Activated naive CD8-positive, alpha-beta T cell treated with anti-CD3 and anti-CD28 coated beads, Interleukin-2, amount 50 U/mL, for 24 hours (primary cell): ENCODE measurements around the gene FAM89A.
A peak's percentile ranks its signal among the peaks of the same experiment; 100 is the strongest.
"Not testable (repeated sequence)": the region's sequence is repeated elsewhere in the genome, so short reads cannot be mapped to it uniquely, and the experiment has no call there.

ENCODE experiments used
- ATAC-seq: fragments of 150-1000 bp; cut with Tn5 transposase; one replicate; pipeline ENCODE4 v1.10.0; 2021
- DNase-seq: peaks from one replicate; pipeline ENCODE4 v3.0.0; 2021
- H3K27ac Mint-ChIP-seq: one replicate; pipeline ENCODE4 v1.8.0; 2021; ENCODE audit warnings: mild to moderate bottlenecking, mixed read lengths
- H3K27me3 Mint-ChIP-seq: one replicate; pipeline ENCODE4 v1.8.0; 2021; ENCODE audit warnings: mixed read lengths
- H3K36me3 Mint-ChIP-seq: one replicate; pipeline ENCODE4 v1.8.0; 2021; ENCODE audit warnings: low read depth, mixed read lengths
- H3K4me1 Mint-ChIP-seq: one replicate; pipeline ENCODE4 v1.8.0; 2021; ENCODE audit warnings: mixed read lengths
- H3K4me3 Mint-ChIP-seq: one replicate; pipeline ENCODE4 v1.8.0; 2021; ENCODE audit warnings: mild to moderate bottlenecking, moderate library complexity, mixed read lengths
- H3K9me3 Mint-ChIP-seq: one replicate; pipeline ENCODE4 v1.8.0; 2021; ENCODE audit warnings: mixed read lengths

Gene FAM89A

GRCh38 chr1:231048419-231048818 is 8.4 kb upstream of the FAM89A start:
- H3K4me3 Mint-ChIP-seq, ATAC-seq, H3K27ac Mint-ChIP-seq, H3K9me3 Mint-ChIP-seq, DNase-seq, H3K36me3 Mint-ChIP-seq, H3K4me1 Mint-ChIP-seq: not testable (repeated sequence)
- peaks cover 17% of the 10 kb centered on the region for H3K27me3 Mint-ChIP-seq

- H3K36me3 Mint-ChIP-seq, H3K9me3 Mint-ChIP-seq: not testable (repeated sequence)
Measured at GRCh38 chr1:231047529-231047928, 7.5 kb upstream of the FAM89A start.

GRCh38 chr1:231046730-231047395 is 6.8 kb upstream of the FAM89A start:
- DNase-seq, result no peak
- ATAC-seq, result no peak
- no peaks in the 10 kb centered on the region for H3K9me3 Mint-ChIP-seq

More at GRCh38 chr1:231047529-231047928, 7.5 kb upstream of the FAM89A start:
- peaks cover 15% of the 10 kb centered on the region for H3K27me3 Mint-ChIP-seq
- not testable (repeated sequence) for DNase-seq, ATAC-seq, H3K27ac Mint-ChIP-seq, H3K4me3 Mint-ChIP-seq, H3K4me1 Mint-ChIP-seq

GRCh38 chr1:231045921-231046729 is 6.1 kb upstream of the FAM89A start:
- not testable (repeated sequence) for H3K9me3 Mint-ChIP-seq, H3K4me1 Mint-ChIP-seq, H3K27ac Mint-ChIP-seq, DNase-seq, H3K36me3 Mint-ChIP-seq, H3K4me3 Mint-ChIP-seq, ATAC-seq
- peaks cover 17% of the 10 kb centered on the region for H3K27me3 Mint-ChIP-seq

More at GRCh38 chr1:231046730-231047395, 6.8 kb upstream of the FAM89A start:
- Mint-ChIP-seq H3K4me1 (no peaks in the 10 kb centered on the region), H3K27ac (no peak overlapping the region), H3K27me3 (peaks cover 15% of the 10 kb centered on the region), H3K4me3 (no peak overlapping the region), H3K36me3 (no peaks in the 10 kb centered on the region)

DNA sequence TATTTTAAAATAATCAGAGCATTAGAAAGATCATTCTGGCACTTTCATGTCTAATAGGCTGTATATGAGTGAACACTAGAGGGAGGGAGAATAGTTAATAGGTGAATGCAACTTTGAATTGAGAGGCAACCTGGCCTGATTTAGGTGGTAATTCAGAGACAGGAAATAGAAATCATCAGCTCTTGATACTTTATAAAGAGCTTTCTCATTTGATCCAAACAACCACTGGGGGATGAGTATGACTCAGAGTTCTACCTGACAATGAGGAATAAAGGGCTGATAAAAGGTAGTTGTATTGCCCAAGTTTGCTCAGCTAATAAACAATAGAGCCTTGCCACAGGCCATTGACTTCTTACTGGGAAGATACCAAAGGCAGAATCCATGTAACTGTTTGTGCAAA is 5.2 kb upstream of the FAM89A start:
- ATAC-seq (no peak), DNase-seq (no peak)
- H3K36me3 Mint-ChIP-seq, result no peaks in the 10 kb centered on the region
- H3K27me3 Mint-ChIP-seq, result peaks cover 17% of the 10 kb centered on the region
- no peak overlapping the region for H3K4me3 Mint-ChIP-seq
- H3K27ac Mint-ChIP-seq, result no peak overlapping the region
- peaks cover 7% of the 10 kb centered on the region for H3K4me1 Mint-ChIP-seq
- no peaks in the 10 kb centered on the region for H3K9me3 Mint-ChIP-seq

- no peaks in the 10 kb centered on the region for H3K36me3 Mint-ChIP-seq
- ATAC-seq, result no peak
- no peaks in the 10 kb centered on the region for H3K9me3 Mint-ChIP-seq
- DNase-seq, result no peak
- H3K27me3 Mint-ChIP-seq, result peaks cover 17% of the 10 kb centered on the region
- H3K4me3 Mint-ChIP-seq, result no peak overlapping the region
- peaks cover 7% of the 10 kb centered on the region for H3K4me1 Mint-ChIP-seq
- no peak overlapping the region for H3K27ac Mint-ChIP-seq
Measured at GRCh38 chr1:231044588-231044987, 4.5 kb upstream of the FAM89A start.

DNA sequence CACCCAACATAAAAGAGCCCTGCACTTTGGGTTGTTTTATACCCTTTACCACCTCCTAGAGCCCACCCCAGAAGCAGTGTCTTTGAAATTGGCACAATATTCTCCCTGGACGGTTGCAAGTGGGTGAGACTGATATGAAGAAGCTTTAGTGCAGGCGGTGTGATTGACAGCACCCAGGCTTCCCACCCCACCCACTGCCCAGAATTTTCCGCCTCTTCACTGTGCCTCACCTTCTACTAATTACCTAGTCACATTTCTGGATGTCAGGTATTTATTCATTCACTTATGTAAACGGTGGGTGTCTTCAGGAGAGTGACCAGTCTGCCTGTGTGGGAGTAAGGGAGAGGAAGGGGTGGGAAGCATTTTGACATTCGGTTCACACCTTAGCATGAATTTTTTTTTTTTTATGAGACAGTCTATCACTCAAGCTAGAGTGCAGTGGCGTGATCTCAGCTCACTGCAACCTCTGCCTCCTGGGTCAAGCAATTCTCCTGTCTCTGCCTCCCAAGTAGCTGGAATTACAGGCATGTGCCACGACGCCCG is 1.7 kb upstream of the FAM89A start:
- H3K4me1 Mint-ChIP-seq, result peaks cover 27% of the 10 kb centered on the region
- H3K9me3 Mint-ChIP-seq, result no peaks in the 10 kb centered on the region
- no peak overlapping the region for H3K27ac Mint-ChIP-seq
- DNase-seq (no peak), ATAC-seq (no peak)
- peaks cover 3% of the 10 kb centered on the region for H3K36me3 Mint-ChIP-seq
- peaks cover 8% of the 10 kb centered on the region for H3K27me3 Mint-ChIP-seq
- H3K4me3 Mint-ChIP-seq, result peak overlapping the region; percentile 69

DNA sequence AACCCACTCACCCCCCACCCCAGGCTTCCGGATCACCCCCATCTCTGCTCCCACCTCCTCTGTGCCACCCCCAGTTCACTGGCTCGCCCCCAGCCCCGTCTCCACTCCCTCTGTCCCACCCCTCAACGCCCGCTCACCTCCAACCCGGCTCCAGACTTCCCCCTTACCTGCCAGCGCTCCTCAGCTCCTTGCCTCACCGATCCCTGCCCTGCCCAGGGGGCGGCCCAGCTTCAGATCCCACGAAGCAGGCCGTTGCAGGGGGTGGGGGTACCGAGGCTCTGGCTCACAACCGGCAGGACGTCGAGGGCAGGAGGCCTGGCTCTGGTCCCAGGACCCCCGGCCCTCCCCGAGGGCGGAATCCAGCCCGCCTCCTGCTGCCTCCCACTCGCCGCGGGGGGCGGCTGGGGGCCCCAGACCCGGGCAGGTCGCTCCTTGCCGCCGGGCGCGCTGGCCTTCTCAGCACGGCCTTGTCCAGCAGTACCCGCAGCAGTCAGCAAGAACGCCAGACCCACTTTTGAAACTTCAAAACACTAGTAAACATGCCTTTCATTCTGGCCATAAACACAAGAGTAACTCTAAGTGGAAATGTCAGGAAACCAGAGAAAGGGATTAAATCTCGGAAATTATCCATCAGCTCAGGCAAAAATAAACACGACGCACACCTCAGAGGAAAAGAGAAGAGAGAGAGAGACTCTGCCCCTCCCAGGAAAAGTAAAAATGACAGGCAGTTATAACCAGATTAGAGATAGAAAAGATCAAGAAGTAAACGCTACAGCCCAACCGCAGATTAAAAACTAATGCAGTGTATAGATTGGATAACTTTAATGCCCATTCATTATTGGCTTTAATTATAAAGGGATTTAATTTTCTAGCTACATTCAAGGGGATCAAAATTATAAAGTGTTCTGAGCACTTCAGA is 1.0 kb upstream of the FAM89A start:
- H3K27me3 Mint-ChIP-seq, result peaks cover 7% of the 10 kb centered on the region
- no peak for DNase-seq

DNA sequence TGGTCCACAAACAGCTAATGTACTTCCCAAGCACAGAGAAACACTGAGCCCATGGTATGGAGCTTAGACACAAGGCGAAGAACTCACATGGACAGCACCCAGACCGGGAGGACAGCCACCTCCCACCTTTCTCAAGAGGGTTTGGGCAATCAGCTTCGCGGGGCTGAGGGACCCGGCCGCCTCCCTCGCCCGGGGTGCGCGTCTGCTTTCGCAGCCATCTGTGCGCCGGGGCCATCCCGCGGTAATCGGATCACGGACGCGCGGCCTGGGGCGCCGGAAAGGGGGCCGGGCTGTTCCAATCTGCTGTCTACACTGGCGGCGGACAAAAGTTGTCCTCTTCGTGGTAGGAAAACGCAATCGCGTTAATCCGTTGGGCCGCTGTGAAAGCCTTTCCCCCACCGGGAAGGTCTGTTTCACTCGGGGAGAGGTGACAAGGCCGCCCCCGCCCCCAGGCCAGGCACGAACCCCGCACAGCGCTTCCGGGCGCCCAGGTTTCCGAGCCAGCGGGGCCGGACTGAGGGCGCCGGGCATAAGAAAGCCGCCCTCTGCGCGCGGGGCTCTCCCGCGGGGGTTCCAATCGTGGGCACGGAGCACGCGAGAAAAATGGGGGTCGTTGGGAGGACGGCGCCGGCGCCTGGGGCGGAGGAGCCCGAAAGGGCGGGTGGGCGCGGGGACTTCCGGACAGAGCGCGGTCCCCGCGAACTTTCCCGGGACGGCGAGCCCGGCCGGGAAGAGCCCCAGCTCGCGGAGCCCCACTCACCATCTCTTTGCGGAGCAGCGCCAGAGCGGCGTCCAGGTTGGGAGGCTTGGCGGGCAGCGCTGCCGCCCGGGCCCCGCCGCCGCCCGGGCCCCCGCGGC is 664 bp downstream of the FAM89A start:
- H3K27me3 Mint-ChIP-seq, result peaks cover 2% of the 10 kb centered on the region
- DNase-seq (peak; percentile 49), ATAC-seq (peak; percentile 38)
- peaks cover 35% of the 10 kb centered on the region for H3K4me1 Mint-ChIP-seq
- no peak overlapping the region for H3K27ac Mint-ChIP-seq
- H3K9me3 Mint-ChIP-seq, result no peaks in the 10 kb centered on the region
- peak overlapping the region; percentile 79 for H3K4me3 Mint-ChIP-seq
- peaks cover 9% of the 10 kb centered on the region for H3K36me3 Mint-ChIP-seq

More for the DNA sequence above, 1.0 kb upstream of the FAM89A start:
- no peak for ATAC-seq
- H3K36me3 Mint-ChIP-seq, result peaks cover 6% of the 10 kb centered on the region
- no peaks in the 10 kb centered on the region for H3K9me3 Mint-ChIP-seq
- peak overlapping the region; percentile 69 for H3K4me3 Mint-ChIP-seq
- H3K27ac Mint-ChIP-seq, result peak overlapping the region; percentile 52
- peaks cover 34% of the 10 kb centered on the region for H3K4me1 Mint-ChIP-seq

- H3K27ac Mint-ChIP-seq, result no peak overlapping the region
- peaks cover 9% of the 10 kb centered on the region for H3K36me3 Mint-ChIP-seq
- peaks cover 2% of the 10 kb centered on the region for H3K27me3 Mint-ChIP-seq
- no peaks in the 10 kb centered on the region for H3K9me3 Mint-ChIP-seq
- no peak for ATAC-seq
- H3K4me3 Mint-ChIP-seq, result peak overlapping the region; percentile 79
- DNase-seq, result no peak
- peaks cover 36% of the 10 kb centered on the region for H3K4me1 Mint-ChIP-seq
Measured at GRCh38 chr1:231037585-231038517, 2.2 kb downstream of the FAM89A start.

GRCh38 chr1:231036416-231036815 is 3.6 kb downstream of the FAM89A start:
- Mint-ChIP-seq H3K4me1 (peaks cover 35% of the 10 kb centered on the region), H3K36me3 (peaks cover 9% of the 10 kb centered on the region), H3K27me3 (peaks cover 2% of the 10 kb centered on the region), H3K9me3 (no peaks in the 10 kb centered on the region), H3K4me3 (no peak overlapping the region), H3K27ac (no peak overlapping the region)
- DNase-seq (no peak), ATAC-seq (no peak)

DNA sequence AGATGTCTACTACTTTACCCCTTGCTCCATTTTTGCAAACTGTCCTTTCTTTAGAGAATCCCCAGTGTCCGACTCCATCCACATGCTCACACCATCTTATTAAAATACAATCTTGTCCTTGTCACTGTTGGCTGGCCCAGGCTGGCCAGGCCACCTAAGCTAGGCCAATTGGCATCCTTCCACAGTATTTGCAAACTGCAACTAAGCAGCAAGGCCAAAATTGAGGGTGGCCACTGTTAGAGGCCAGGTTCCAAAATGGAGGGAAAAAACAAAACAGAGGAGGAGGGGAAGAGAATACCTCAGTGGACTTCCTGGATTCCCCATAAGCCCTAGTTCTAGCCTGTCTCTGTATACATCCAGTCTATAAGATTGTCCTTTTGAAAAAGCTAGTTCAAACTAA is 4.3 kb downstream of the FAM89A start:
- H3K4me1 Mint-ChIP-seq, result peaks cover 32% of the 10 kb centered on the region
- no peak overlapping the region for H3K27ac Mint-ChIP-seq
- H3K27me3 Mint-ChIP-seq, result no peaks in the 10 kb centered on the region
- no peak overlapping the region for H3K4me3 Mint-ChIP-seq
- no peaks in the 10 kb centered on the region for H3K9me3 Mint-ChIP-seq
- no peak for DNase-seq
- no peak for ATAC-seq
- H3K36me3 Mint-ChIP-seq, result peaks cover 9% of the 10 kb centered on the region

DNA sequence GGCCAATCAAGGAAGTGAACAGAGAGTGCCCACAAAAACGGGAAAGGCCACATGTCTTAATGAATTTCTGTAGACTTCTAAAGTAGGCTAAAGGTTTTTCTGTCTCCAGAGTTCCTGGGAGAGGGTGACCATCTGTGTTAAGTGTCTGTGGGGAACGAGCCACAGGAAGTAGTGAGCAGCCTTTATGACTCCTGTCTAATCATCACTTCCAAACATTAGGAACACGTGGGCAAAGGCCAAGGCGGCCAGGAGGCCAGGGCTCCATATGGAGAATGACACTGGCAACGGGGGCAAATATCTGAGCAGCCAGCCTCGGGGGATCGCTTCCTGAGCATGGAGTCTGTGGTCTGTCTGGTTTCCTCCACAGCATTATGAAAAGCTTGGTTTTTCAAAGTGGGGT is 7.1 kb downstream of the FAM89A start:
- peaks cover 9% of the 10 kb centered on the region for H3K36me3 Mint-ChIP-seq
- no peak overlapping the region for H3K27ac Mint-ChIP-seq
- no peak for ATAC-seq
- no peaks in the 10 kb centered on the region for H3K27me3 Mint-ChIP-seq
- no peak overlapping the region for H3K4me3 Mint-ChIP-seq
- no peaks in the 10 kb centered on the region for H3K9me3 Mint-ChIP-seq
- peaks cover 23% of the 10 kb centered on the region for H3K4me1 Mint-ChIP-seq
- no peak for DNase-seq
